HT1080 (cell line): ENCODE results near the gene TMC3. TPM values are rescaled to one million over a fixed set of nuclear protein-coding genes. Genes with fewer than 3 reads are reported as not detected.
A peak's percentile ranks its signal among the peaks of the same experiment; 100 is the strongest.
"Not testable (repeated sequence)": the region's sequence is repeated elsewhere in the genome, so short reads cannot be mapped to it uniquely, and the experiment has no call there.

ENCODE experiments used
- DNase-seq: peaks from one replicate; pipeline ENCODE4 v3.0.0-alpha.2; 2015; ENCODE audit warnings: low read depth
- total RNA-seq: library from RNA; depleted of rRNA; stranded (reverse); fragments of >200 nt; shearing (Covaris generic); gene quantifications from 2 replicates; pipeline ENCODE4 v1.2.3, GENCODE V29; 2014

TMC3 gene
- total RNA-seq, 1 experiment from 2014 or later, result not detected

DNA sequence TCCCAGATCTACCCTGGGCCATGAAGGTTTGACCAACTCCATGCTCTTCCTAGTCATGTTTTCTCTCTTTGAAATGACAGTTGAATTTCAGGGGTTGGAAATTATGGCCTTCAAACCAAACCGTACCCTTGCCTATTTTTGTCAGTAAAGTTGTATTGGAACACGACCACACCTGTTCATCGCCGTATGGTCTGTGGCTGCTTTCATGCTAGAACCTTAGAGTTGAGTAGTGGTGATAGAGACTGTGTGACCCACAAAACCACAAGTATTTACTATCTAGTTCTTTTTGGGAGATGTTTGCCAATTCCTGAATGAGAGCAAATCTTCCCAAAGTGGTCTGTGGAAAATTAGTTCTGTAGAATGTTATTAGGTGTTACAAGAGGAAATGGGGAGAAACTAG lies 26.1 kb downstream of the TMC3 start:
- DNase-seq, result no peak

DNA sequence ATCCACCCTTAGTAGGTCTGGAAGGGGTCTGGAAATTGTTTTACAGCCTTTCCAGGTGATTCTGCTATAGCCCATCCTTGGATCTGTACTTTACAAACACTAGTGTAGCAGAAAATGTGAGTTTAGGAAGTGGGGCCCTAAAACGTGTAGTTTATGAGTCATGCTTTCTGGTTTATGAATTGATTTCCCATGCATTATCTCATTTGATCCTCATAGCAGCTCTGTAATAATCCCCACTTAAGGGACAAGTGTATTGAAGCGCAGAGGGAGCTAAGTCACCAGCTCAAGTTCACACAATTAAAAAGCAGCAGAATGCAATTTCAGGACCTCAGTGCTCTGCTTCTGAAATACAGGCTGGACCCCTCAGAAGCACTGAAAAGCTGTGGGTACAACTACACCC lies 27.4 kb downstream of the TMC3 start:
- DNase-seq, result no peak

DNA sequence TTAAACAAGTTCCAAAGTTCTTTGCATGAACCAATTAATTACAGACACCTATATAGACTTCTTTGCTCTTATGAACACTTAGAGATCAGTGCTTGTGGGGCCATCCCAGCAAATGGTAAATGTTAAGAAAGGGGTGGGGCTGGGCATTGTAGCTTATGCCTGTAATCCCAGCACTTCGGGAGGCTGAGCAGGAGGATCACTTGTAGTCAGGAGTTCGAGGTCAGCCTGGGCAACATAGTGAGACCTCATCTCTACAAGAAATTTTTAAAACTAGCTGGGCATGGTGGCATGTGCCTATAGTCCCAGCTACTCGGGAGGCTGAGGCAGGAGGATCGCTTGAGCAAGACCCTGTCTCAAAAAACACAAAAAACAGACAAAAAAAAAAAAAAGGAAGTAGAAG lies 30.6 kb downstream of the TMC3 start:
- no peak for DNase-seq

DNA sequence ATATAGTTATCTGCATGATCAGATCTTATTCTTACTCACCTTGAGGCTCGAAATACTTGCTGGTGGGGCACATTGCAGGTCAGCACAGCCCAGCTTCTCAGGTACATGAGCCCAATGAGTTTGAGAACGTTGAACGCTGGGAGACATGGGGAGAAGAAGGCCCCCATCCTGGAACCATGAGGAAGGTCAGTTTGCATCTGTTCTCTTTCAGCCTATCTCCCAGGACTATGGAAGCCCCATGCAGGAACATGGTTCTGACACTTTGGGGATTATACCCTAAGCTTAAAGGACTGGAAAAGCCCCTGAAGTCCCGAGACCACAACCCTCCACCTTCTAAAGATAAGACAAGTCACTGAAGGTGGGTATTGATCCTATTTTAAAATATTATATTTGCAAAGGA lies 32.7 kb downstream of the TMC3 start:
- no peak for DNase-seq

DNA sequence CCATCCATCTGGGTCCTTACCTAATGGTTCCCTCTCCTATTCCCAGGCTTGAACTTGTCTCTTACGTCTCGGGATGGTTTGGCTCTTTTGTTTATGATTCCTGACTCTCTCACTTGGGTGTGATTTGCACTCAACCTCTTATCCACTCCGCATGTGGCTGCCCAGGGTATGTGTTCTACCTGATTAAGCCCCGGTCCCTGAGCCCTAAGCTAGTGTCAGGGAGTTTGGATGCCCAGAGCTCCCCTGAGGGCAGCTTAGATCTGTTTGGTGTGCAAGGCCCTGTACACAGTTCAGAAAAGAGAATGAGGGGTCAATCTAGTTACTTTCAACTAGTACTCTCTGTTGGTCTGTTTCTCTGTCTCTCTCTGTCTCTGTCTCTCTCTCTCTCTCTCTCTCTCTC lies 34.2 kb downstream of the TMC3 start:
- DNase-seq, result no peak

DNA sequence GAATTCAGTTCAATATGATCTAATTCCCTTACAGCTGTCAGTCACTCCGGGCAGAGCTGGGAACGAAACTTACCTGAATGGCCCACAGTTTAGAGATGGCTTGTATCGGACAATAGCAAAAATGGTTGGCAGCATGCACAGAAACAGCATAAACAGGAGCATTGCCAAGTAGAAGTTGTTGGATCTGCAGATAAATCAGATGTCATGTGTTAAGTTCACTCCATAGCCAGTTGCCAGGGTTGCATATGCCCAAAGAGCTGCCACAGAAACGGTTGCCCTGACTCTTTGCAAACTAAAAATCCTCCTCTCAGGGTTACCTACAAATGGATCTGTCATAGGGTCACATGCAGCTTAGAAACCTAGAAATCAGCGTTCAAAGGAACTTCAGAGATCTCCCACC lies 34.7 kb downstream of the TMC3 start:
- DNase-seq, result no peak

DNA sequence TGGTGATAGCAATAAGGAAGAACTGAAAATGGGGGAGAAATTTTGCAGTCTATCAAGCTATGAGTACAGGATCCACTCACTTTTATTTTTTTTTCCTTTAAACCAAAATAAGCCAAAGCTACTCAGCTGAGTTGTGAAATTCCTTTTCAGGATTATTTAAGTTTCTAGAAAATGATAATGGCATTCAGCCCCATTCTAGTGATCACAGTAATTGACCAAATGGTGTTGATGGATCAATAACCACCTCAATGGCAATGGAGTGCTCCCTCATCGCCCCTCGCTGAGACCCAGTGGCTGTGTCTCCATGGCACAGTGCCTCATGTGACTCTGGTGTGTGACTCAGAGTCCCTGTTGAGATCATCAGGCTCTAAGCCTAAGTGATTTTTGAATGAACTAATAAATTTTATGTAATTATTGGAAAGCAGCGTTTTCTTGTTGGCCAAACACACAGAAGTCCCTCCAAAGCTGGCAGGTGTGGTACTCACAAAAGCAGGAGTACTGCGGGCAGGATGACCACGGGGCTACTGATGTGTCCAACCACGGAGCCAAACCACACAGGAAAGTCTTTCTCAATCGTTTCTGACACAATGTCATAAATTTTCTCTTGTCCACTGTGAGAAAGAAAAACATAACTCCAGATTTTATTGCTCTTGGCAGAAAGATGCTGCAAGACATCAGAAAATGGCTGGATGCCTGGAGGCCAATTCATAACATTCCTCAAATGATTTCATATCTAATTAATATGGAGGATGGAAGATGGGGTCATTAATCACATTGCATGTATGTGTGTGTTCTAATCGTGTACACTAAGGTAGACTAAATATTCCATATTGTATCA lies 35.6 kb downstream of the TMC3 start:
- DNase-seq, result peak; percentile 56

DNA sequence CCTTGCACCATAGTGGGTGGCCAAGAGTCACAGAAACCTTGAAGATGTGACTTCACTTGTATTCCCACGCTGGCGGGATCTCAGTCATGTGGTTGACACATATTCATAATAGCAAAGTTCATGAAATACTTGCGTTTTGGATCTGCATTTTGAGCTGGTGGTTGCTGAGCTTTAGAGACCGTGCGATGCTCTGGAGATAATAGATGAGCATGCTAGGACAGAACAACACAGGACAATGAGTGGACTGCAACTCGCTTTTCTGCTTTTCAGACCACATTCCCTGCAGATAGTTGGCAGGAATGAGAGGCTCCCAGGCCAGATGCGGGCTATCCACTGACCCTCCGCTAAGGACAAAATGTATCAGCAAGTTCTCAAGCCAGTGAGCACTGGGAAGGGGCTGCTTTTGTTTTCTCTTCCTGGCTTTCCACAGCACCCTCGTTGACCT lies 36.3 kb downstream of the TMC3 start:
- no peak for DNase-seq

DNA sequence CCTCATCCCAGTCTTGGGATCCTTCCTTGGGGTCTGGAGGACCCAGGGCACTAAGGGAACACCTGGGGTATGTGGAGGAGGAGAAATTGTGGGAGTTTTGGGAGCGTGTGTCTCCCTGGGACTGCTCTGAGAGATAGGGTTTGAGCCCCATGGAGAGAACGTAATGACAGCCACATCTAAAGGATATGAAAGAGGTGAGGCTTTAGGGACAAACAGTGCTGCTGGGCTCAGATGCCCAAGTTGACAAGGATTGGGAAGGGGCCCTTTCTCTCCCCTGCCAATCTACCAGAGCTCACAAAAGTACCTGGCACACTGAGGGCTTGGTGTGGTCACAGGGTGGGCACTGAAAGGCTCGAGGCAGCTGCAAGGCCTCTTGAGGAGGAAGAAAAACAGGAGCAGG lies 36.8 kb downstream of the TMC3 start:
- DNase-seq, result no peak

DNA sequence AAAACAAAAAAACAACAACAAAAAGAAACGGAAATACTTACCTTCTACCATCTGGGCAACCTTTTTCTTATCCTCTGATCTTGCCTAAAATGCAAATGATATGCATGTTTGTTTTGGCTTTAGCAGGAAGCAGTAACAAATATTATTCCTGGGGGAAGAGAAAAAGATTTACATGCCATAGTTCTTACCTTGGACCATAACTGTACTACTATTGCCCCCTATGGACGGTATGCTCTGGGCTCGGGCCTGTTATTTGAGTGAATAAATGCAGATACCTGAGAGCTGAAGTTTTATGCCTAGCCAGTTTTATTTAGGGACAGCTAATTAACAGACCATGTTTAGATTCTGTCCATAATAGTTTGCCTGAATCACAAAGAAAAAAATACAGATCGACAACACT lies 37.4 kb downstream of the TMC3 start:
- DNase-seq, result peak; percentile 14

DNA sequence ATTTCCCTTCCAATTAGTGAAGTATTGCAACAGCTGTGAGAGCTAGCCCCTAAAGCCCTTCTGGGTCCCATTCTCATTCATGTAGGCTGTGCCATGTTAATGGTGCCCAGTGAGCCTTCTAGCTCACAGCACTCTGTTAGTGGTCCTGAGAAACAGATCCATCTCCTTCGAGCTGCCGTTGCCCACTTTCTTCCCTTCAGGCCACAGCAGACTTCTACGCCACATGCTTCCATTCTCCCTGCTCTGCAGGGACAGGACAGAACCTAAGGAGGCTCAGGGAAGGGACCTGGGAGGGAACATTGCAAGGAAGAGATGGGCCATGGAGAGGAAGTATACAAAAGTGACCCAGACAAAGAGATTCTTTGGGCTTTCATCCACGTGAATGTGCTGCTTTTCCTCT lies 38.4 kb downstream of the TMC3 start:
- no peak for DNase-seq

DNA sequence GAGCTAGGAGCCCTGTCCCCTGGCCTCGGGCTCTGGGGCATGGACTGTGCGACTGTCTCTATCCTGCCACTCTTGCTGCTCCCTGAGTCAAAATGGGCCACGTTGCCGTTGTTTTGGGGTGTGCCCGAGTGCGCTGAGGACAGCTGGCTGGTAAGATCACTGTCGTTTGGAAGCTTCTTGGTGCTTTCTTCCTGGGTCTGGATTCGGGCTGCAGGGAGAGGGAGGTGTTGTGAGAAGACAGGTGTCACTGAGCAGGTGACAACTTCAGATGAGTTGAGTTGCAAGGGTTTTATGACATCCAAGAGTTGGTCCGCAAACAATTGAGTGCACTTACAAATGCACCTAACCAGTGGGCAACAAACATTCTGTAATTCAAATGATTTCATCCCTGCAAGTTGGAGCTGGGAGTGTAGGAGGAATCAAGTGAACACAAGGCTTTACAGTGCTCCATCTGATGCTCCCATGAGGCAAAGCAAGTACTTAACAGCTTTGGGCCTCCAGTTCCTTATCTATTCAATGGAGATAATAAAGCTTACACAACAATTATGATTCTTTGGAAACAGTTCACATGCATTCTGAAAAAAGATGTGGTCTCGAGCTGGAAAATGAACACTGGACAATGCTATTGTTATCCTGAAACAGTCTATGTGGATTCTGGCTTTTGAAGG lies 39.1 kb downstream of the TMC3 start:
- no peak for DNase-seq

DNA sequence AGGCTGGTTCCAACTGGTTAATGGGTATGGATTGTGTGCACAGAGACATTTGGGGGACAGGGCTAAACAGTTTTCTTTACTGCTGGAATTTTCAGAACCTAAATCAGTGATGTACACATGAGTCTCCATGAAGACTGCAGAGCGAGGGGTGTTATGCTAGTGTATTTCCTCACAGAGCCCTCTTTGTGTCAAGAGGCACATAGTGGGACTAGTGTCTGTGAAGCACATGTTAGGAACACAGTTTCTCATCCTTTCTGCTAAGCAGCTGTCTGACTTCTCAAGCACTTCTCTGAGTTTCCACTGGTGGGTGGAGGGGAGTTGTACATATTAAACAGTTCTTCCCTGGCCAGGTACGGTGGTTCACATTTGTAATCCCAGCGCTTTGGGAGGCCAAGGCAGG lies 40.6 kb downstream of the TMC3 start:
- DNase-seq, result no peak

DNA sequence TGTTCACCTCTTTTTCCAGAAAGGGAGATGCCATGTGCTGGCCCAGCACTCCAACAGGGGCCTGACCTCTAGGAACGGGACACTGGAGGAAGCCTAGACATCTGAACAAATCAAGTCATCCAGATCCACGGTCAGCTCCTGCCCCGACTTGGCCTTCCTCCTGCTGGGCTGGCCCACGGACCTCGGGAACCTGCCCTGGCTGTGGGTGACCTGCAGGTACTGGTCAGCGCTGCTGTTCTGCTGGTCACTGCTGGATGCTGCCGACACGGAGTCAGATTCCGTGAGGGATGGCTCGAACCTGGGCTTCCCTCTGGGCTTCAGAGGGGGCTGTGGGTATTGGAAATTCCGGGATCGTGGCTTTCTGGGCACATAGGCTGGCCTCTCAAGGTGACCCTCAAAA lies 41.7 kb downstream of the TMC3 start:
- no peak for DNase-seq

DNA sequence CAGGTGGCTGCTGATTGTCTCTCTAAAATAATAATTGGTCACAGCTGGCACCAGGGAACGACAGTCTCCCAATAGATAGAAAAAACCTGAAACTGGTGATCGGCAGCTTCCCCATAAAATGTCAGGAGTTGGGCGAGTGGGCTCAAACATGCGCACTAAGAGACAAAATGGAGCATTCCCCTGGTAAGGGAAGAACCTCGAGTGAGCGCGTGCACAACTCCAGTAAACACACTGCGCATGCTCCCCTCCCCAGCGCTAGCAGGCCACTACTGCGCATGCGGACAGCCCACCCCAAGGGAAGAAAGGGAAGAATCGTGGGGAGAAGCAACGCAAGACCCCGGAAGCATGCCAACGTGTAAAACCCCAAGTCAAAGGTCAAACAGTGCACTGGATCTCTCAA lies 42.4 kb downstream of the TMC3 start:
- no peak for DNase-seq

DNA sequence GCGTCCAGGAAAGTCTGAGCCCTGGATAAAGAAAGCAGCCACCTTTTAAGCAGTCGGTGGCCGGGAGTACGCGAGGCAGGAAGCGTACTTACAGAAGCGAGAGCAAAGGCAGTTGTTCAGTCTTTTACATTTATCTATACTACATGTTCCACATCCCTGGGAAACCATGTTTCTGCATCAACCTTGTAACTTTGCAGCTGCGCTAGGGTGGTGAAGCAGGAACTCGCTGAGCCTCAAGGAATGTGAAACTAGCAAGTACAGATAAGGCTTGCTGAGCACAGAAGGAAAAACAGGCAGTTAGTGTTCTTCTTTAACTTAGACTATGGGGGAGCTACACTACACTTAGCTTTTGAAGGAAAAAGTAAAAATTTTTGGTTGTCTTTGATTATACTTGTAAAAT lies 42.9 kb downstream of the TMC3 start:
- not testable (repeated sequence) for DNase-seq

DNA sequence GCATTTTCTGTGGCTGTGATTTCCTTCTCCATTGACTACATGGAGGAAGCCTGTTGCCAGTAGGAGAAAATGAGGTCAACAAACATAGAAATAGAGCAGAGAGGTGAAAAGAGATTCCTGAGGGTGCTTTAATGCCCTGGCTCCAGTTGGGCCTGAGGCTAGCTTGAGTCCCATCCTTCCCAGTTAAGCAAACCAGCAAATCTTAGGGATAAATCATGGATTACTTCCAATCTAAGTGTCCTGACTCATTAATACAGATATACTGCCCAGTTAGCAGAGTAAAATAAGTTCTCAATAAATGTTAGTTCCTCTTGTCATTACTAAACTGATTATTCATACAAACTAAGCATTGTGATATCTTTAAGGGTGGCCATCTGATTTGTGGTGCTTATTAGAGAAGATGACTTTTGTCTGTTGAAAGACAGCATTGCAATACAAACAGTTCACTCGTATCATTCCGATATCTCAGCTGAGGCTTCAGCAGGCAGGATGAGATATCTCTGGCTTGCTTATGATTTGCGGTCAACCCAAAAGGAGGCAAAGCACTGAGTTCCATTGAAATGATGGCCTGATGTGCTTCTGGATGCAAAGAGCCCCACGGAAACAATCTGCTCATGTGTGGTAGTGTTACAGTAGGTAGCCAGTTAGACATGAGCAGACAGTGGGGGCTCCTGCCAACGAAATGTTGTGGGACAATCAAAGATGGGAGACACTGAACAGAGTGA lies 43.5 kb downstream of the TMC3 start:
- no peak for DNase-seq

DNA sequence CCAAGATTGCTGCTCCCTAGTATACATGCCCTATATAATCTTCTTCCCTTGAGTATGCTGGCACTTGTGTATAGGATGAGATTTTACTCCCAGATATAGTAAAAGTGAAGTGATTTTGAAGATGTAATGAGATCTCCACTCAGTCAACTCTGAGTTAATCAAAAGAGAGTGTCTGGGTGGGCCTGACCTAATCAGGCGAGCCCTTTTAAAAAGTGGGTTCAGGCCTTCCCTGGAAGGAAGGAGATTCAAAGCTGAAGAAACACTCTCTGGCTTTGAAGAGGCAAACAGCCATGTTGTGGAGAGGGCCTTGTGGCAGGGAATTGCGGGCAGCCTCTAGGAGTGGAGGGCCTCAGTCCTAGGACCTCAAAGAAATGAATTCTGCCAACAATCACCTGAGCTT lies 44.6 kb downstream of the TMC3 start:
- no peak for DNase-seq

DNA sequence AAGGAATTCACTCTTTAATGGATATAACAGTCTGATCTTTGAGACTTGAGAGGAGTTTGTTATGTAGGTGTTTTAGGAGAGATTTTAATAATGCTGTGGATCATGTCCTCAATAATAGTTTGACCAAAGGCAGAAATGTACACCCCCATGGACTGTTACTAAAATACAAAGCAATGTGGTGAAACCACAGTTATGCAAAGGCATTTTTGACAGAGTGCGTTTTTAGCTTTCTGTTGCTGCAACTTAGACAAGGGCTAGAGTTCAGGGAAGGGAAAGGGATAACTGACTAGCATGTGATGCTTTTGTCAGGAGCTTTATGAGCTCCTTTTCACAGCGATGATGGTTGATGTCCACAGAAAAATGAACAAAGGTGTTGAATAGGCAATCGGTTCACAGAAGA lies 46.5 kb downstream of the TMC3 start:
- DNase-seq, result peak; percentile 24

DNA sequence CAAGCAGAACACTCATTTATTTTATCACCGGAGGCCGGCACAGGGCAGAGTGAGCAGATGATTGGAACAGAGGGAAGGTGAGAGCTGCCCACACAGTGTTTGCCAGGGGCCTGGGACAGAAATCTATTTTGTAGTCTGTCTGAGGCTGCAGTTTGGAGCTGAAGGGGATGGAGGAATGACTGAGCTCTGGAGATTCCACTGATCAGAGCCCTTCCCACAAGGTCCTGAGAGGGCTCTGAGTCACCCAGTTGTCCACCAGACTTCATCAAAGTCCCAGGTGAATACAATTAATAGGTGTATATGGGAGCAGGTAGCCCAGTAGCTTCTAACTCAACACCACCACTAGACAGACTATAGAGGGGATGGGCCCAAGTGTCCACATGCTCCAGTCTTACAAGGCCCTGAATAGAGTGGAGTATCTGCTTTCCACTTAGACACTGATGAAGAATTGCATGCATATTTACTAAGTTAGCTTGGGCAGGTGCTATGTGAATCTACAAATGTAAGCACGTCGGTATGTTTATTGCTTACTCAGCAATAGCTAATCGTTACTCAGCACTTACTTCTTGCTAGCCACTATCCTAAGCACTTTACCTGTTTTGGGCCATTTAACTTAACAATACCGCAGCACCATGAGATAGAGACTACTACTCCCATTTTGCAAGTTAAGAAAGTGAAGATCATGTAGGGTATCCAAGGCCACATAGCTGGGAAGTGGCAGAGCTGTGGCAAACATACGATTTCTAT lies 47.4 kb downstream of the TMC3 start:
- DNase-seq, result no peak
